Spleen (tissue), 7 donors: ENCODE measurements around the gene TMEM35B.
"Not testable (repeated sequence)": the region's sequence is repeated elsewhere in the genome, so short reads cannot be mapped to it uniquely, and the experiment has no call there.

Experiments
- POLR2A ChIP-seq, 3 donors: fragments of 450-650 bp; IDR thresholded peaks; one replicate each; pipeline ENCODE4 v1.5.1; 2017; ENCODE audit warnings: antibody characterized with exemption in 3 of 3, mild to moderate bottlenecking in 1 of 3
- POLR2AphosphoS5 ChIP-seq, 3 donors: sonication (generic); formaldehyde crosslinking; IDR thresholded peaks; one replicate each; pipeline ENCODE4 v1.5.1; 2017; ENCODE audit warnings: antibody characterized with exemption in 3 of 3
- TF ChIP-seq, protein P1 (sequence below), 11 experiments: fragments of 200-600 bp in 7 of 11; fragments of 450-650 bp in 4 of 11; sonication (generic) in 4 of 11; IDR thresholded peaks in 8 of 11; conservative IDR thresholded peaks in 3 of 11; 1 replicate in 7 of 11; 2 replicates in 4 of 11; pipeline versions ENCODE4 v1.4.0 to v1.8.0; 2016 to 2021; ENCODE audit warnings: antibody characterized with exemption in 11 of 11, inconsistent platforms in 4 of 11, mild to moderate bottlenecking in 1 of 11
- donor health status: DM: no; HTN: no; CAD: no; lungs with moderate emphysema.
- donor health status: DM: no; HTN: no; CAD: no.
- donor health status: DM: no; HTN: no; CAD: no.

DNA sequence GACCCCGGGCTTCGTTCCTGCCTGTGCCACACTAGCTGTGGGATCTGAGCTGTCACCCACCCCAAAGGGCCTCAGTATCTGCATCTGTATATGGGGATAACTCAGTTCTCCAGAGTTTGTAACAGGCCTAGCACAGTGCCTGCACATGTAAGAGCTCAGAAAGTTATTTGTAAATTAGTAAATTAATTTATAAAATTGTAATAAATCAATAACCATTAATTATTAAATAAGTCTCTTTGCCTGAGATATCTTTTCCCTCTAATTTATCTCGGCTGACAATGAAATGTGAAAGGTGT, 410 bp upstream of the TMEM35B start:
- TF ChIP-seq, protein P1, sequence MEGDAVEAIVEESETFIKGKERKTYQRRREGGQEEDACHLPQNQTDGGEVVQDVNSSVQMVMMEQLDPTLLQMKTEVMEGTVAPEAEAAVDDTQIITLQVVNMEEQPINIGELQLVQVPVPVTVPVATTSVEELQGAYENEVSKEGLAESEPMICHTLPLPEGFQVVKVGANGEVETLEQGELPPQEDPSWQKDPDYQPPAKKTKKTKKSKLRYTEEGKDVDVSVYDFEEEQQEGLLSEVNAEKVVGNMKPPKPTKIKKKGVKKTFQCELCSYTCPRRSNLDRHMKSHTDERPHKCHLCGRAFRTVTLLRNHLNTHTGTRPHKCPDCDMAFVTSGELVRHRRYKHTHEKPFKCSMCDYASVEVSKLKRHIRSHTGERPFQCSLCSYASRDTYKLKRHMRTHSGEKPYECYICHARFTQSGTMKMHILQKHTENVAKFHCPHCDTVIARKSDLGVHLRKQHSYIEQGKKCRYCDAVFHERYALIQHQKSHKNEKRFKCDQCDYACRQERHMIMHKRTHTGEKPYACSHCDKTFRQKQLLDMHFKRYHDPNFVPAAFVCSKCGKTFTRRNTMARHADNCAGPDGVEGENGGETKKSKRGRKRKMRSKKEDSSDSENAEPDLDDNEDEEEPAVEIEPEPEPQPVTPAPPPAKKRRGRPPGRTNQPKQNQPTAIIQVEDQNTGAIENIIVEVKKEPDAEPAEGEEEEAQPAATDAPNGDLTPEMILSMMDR (IDR thresholded peaks at IDR 0.05 in 8 of 11, conservative IDR thresholded peaks at IDR 0.05 in 3 of 11), result not testable (repeated sequence)
- not testable (repeated sequence) for TF ChIP-seq POLR2AphosphoS5, POLR2A (IDR thresholded peaks at IDR 0.05)
